ENCODE measurements around the gene RASL12.

DNA sequence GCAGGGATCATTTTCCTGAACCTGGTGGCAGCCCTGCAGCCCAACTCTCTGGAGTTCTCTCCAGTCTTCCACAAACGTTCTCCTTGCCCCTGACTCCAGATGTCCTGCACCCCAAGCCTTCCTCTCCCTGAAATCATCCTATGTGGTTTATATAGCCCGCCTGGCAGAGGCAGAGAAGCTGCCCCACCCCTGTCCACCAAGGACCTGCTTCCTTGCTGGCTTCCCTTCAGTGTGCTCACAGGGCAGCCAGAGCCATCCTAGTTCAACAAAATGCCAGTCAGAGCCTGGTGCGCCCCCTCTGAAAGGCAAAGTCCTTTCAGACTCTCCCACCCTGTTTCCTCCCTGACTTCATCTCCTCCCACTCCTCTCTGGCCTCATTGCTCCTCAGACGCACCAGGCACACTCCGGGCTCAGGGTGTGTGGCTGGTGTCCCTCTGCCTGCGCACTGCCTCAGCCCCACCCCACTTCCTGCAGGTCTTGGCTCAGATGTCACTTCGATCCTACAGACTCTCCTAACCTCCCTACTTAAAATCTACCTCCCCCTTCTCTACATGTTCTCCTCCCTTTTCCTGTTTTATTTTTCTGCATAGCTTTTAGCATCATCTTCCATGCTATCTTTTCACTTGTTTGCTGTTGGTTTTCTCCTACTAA lies 14.6 kb upstream of the RASL12 start:
- TF ChIP-seq, protein P1, sequence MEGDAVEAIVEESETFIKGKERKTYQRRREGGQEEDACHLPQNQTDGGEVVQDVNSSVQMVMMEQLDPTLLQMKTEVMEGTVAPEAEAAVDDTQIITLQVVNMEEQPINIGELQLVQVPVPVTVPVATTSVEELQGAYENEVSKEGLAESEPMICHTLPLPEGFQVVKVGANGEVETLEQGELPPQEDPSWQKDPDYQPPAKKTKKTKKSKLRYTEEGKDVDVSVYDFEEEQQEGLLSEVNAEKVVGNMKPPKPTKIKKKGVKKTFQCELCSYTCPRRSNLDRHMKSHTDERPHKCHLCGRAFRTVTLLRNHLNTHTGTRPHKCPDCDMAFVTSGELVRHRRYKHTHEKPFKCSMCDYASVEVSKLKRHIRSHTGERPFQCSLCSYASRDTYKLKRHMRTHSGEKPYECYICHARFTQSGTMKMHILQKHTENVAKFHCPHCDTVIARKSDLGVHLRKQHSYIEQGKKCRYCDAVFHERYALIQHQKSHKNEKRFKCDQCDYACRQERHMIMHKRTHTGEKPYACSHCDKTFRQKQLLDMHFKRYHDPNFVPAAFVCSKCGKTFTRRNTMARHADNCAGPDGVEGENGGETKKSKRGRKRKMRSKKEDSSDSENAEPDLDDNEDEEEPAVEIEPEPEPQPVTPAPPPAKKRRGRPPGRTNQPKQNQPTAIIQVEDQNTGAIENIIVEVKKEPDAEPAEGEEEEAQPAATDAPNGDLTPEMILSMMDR (IDR thresholded peaks at IDR 0.05; ENCODE audit: low read depth, low read length), result no peak
- no peak for TF ChIP-seq MYC (IDR thresholded peaks at IDR 0.05; ENCODE audit: low read depth, low read length)

Data from NB4 (cell line).